Dedifferentiated amniotic fluid mesenchymal stem cell (primary cell): ENCODE measurements around the gene UQCC2.

ENCODE experiments used
- DNase-seq: peaks from one replicate; pipeline ENCODE4 v3.0.0-alpha.2; 2016; ENCODE audit errors: extremely low spot score

Gene UQCC2

GRCh38 chr6:33691456-33692077 is 19.9 kb downstream of the UQCC2 start:
- DNase-seq: no peak

GRCh38 chr6:33690766-33691165 is 20.7 kb downstream of the UQCC2 start:
- no peak for DNase-seq

GRCh38 chr6:33689879-33690278 is 21.6 kb downstream of the UQCC2 start:
- DNase-seq: no peak

- DNase-seq: no peak
Measured at GRCh38 chr6:33689148-33689494, 22.4 kb downstream of the UQCC2 start.

GRCh38 chr6:33688451-33689147 is 22.9 kb downstream of the UQCC2 start:
- DNase-seq: no peak

GRCh38 chr6:33688006-33688405 is 23.5 kb downstream of the UQCC2 start:
- DNase-seq: no peak

GRCh38 chr6:33686981-33687975 is 24.2 kb downstream of the UQCC2 start:
- no peak for DNase-seq

GRCh38 chr6:33686225-33686924 is 25.1 kb downstream of the UQCC2 start:
- DNase-seq: no peak

GRCh38 chr6:33685411-33686224 is 25.9 kb downstream of the UQCC2 start:
- DNase-seq: no peak

GRCh38 chr6:33684983-33685382 is 26.5 kb downstream of the UQCC2 start:
- no peak for DNase-seq

GRCh38 chr6:33684428-33684896 is 27.0 kb downstream of the UQCC2 start:
- DNase-seq: no peak

GRCh38 chr6:33683576-33684427 is 27.7 kb downstream of the UQCC2 start:
- DNase-seq: no peak

- DNase-seq: no peak
Measured at GRCh38 chr6:33683051-33683571, 28.4 kb downstream of the UQCC2 start.

- DNase-seq: no peak
Measured at GRCh38 chr6:33682341-33682740, 29.2 kb downstream of the UQCC2 start.

- DNase-seq: no peak
Measured at GRCh38 chr6:33679761-33680160, 31.7 kb downstream of the UQCC2 start.

- no peak for DNase-seq
Measured at GRCh38 chr6:33678932-33679490, 32.5 kb downstream of the UQCC2 start.

- DNase-seq: no peak
Measured at GRCh38 chr6:33678233-33678931, 33.1 kb downstream of the UQCC2 start.

GRCh38 chr6:33677689-33678088 is 33.8 kb downstream of the UQCC2 start:
- DNase-seq: no peak
